Nephron (organoid): ENCODE data around the gene WDR33.

ENCODE experiments used
- H3K27ac Mint-ChIP-seq, 3 experiments: 2 replicates each; pipeline ENCODE4 v1.8.0; 2020; ENCODE audit warnings: mixed read lengths in 3 of 3, mild to moderate bottlenecking in 2 of 3, moderate library complexity in 1 of 3
- H3K27me3 Mint-ChIP-seq: 2 replicates; pipeline ENCODE4 v1.8.0; 2021; ENCODE audit warnings: low read depth, mild to moderate bottlenecking, moderate library complexity, mixed read lengths
- H3K36me3 Mint-ChIP-seq: 2 replicates; pipeline ENCODE4 v1.8.0; 2020; ENCODE audit warnings: low read depth, mixed read lengths
- H3K4me1 Mint-ChIP-seq: 2 replicates; pipeline ENCODE4 v1.8.0; 2020; ENCODE audit warnings: mixed read lengths
- H3K4me3 Mint-ChIP-seq, 3 experiments: 2 replicates each; pipeline ENCODE4 v1.8.0; 2020; ENCODE audit warnings: mild to moderate bottlenecking in 3 of 3, mixed read lengths in 3 of 3, moderate library complexity in 2 of 3
- H3K9me3 Mint-ChIP-seq: 2 replicates; pipeline ENCODE4 v1.8.0; 2020; ENCODE audit warnings: mixed read lengths
- TF ChIP-seq, protein P1 (sequence below), 3 experiments: fragments of 200-600 bp; sonication (generic); IDR thresholded peaks; one replicate each; pipeline ENCODE4 v1.5.0; 2021; ENCODE audit warnings: antibody characterized with exemption in 3 of 3; ENCODE audit not compliant: unreplicated experiment in 3 of 3

The WDR33 gene

DNA sequence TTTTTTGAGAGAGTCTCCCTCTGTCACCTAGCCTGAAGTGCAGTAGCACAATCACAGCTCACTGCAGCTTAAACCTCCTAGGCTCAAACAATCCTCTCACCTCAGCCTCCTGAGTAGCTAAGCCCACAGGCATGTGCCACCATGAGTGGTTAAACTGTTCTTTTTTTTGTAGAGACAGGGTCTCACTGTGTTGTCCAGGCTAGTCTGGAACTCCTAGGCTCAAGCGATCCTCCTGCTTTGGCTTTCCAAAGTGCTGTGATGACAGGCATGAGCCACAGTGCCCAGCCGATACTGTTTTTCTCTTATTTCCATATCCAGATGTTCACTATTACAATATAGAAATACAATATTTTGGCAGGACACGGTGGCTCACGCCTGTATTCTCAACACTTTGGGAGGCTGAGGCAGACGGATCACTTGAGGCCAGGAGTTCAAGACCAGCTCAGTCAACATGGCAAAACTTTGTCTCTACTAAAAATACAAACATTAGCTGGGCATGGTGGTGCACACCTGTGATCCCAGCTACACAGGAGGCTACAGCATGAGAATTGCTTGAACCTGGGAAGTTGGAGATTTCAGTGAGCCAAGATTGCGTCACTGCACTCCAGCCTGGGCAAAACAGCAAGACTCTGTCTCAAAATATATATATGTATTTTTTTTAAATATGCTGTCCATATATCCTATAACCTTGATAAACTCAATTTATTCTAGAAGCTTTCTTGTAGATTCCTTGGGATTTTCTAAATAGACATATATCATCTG, 24.7 kb downstream of the WDR33 start:
- H3K27ac Mint-ChIP-seq = no peak overlapping the region
- TF ChIP-seq, protein P1, sequence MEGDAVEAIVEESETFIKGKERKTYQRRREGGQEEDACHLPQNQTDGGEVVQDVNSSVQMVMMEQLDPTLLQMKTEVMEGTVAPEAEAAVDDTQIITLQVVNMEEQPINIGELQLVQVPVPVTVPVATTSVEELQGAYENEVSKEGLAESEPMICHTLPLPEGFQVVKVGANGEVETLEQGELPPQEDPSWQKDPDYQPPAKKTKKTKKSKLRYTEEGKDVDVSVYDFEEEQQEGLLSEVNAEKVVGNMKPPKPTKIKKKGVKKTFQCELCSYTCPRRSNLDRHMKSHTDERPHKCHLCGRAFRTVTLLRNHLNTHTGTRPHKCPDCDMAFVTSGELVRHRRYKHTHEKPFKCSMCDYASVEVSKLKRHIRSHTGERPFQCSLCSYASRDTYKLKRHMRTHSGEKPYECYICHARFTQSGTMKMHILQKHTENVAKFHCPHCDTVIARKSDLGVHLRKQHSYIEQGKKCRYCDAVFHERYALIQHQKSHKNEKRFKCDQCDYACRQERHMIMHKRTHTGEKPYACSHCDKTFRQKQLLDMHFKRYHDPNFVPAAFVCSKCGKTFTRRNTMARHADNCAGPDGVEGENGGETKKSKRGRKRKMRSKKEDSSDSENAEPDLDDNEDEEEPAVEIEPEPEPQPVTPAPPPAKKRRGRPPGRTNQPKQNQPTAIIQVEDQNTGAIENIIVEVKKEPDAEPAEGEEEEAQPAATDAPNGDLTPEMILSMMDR (IDR thresholded peaks at IDR 0.05; ENCODE audit: unreplicated experiment in 3 of 3) = no peak
- no peaks in the 10 kb centered on the region for H3K4me1 Mint-ChIP-seq
- H3K4me3 Mint-ChIP-seq = no peak overlapping the region
- no peaks in the 10 kb centered on the region for H3K27me3 Mint-ChIP-seq
- peaks cover 12% of the 10 kb centered on the region for H3K9me3 Mint-ChIP-seq
- H3K36me3 Mint-ChIP-seq = peaks cover 49% of the 10 kb centered on the region

DNA sequence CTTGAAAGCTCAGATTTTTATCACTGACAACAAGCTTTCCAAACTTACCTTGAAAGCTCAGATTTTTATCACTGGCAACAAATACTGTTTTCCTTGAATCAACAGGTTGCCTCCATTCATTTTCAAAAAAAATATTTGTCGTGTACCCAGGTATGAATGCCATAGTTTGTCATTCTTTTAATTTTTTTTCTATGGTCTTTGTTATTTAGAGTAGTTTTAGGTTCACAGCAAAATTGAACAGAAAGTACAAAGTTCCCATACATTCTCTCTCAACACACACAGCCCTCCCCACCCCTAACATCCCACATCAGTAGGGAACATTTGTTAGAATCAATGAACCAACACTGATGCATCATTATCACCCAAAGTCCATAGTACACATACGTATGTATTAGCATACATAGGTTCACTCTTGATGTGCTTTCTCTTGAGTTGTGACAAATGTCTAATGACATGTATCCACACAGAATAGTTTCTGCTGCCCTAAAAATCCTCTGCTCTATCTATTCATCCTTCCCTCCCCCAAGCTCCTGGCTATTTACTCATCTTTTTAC, 25.9 kb downstream of the WDR33 start:
- TF ChIP-seq, protein P1 (IDR thresholded peaks at IDR 0.05; ENCODE audit: unreplicated experiment in 3 of 3) = no peak

DNA sequence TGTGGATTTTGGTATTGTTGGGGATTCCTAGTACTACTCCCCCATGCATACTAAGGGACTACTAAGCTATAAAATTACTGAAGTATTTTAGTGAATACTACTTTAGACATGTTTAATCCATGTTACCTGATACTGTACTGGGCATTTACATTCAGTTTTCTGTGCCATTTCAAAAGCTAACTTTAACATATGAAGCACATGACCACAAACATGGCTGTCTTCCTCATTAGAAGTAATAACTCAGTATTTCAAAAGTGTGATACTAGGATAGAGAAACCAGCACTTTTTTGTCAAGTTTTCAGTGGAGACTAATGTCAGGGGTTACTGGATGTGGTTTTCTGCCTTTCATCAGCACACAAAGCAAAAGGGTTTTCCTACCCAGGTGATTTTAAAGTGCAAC, 27.9 kb downstream of the WDR33 start:
- H3K4me3 Mint-ChIP-seq = no peak overlapping the region
- no peaks in the 10 kb centered on the region for H3K27me3 Mint-ChIP-seq
- peaks cover 49% of the 10 kb centered on the region for H3K36me3 Mint-ChIP-seq
- H3K27ac Mint-ChIP-seq = no peak overlapping the region
- TF ChIP-seq, protein P1 (IDR thresholded peaks at IDR 0.05; ENCODE audit: unreplicated experiment in 3 of 3) = no peak
- H3K9me3 Mint-ChIP-seq = no peaks in the 10 kb centered on the region
- H3K4me1 Mint-ChIP-seq = peaks cover 5% of the 10 kb centered on the region

More for the DNA sequence above, 25.9 kb downstream of the WDR33 start:
- Mint-ChIP-seq H3K27ac (peak overlapping the region in 1 of 3 experiments; percentile 8), H3K4me3 (no peak overlapping the region), H3K9me3 (peaks cover 2% of the 10 kb centered on the region), H3K36me3 (peaks cover 45% of the 10 kb centered on the region), H3K4me1 (no peaks in the 10 kb centered on the region), H3K27me3 (no peaks in the 10 kb centered on the region)

DNA sequence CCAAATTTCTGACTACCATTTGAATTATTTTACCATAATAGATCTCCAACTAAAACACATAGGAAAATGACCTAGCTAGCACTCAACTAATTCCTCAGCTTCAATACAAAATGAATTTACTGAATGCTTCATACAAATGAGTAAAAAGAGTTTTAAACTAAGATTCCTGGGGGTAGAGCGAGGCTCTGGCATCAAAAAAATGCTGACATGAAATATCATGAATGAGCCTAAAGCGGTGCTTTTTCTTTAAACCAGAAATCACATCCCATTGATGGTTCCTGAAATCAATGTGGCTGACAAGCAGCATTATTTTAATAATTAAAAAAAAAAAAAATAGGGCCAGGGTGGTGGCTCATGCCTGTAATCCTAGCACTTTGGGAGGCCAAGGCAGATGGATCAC, 32.1 kb downstream of the WDR33 start:
- Mint-ChIP-seq H3K27ac (no peak overlapping the region), H3K36me3 (peaks cover 30% of the 10 kb centered on the region), H3K27me3 (no peaks in the 10 kb centered on the region), H3K4me3 (no peak overlapping the region), H3K9me3 (no peaks in the 10 kb centered on the region), H3K4me1 (peaks cover 5% of the 10 kb centered on the region)
- TF ChIP-seq, protein P1 (IDR thresholded peaks at IDR 0.05; ENCODE audit: unreplicated experiment in 3 of 3) = no peak

DNA sequence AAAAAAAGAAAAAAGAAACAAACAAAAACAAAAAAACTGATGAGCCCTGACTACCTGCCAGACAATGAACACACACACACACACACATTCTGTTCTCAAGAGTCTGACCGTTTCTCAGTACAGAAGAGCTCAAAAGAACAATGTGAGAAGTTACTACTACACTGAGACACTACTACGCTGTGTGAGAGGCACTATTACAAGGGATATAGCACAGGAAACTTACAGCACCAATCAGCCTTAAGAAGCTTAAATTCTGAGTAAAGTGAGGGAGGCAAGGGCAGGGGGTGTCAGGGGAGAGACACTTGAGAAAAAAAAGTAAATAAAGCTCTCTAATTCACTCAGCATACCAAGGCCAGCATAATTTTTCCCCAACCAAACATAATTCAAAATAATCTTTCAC, 32.5 kb downstream of the WDR33 start:
- Mint-ChIP-seq H3K27ac (no peak overlapping the region), H3K4me3 (no peak overlapping the region), H3K4me1 (peaks cover 5% of the 10 kb centered on the region), H3K27me3 (no peaks in the 10 kb centered on the region), H3K36me3 (peaks cover 30% of the 10 kb centered on the region), H3K9me3 (no peaks in the 10 kb centered on the region)
- TF ChIP-seq, protein P1 (IDR thresholded peaks at IDR 0.05; ENCODE audit: unreplicated experiment in 3 of 3) = no peak
